ENCODE measurements around the gene PHF1. TPM values are rescaled to one million over a fixed set of nuclear protein-coding genes. Genes with fewer than 3 reads are reported as not detected.

The PHF1 gene
- total RNA-seq, 1 donor from 2014 or later, result 73.2 TPM

DNA sequence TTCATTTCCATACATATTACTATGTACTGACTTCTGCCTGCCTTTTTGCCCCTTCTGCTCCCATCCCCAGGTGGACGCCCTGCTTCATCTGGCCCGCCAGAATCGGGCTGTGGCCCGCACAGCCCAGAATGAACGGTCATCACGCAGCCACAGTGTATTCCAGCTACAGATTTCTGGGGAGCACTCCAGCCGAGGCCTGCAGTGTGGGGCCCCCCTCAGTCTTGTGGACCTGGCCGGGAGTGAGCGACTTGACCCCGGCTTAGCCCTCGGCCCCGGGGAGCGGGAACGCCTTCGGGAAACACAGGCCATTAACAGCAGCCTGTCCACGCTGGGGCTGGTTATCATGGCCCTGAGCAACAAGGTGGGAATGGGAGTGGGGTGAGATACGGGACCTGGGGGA is 4.7 kb upstream of the PHF1 start:
- no peak overlapping the region for H3K27ac ChIP-seq
- intact Hi-C loops (cut with DNase I), result no loop called here
- no peaks in the 10 kb centered on the region for H3K36me3 ChIP-seq
- no peaks in the 10 kb centered on the region for H3K9me3 ChIP-seq
- no peaks in the 10 kb centered on the region for H3K27me3 ChIP-seq
- peak in 1 of 2 donors; percentile 83 for DNase-seq (ENCODE audit: extremely low spot score in 2 of 2)
- no peak for TF ChIP-seq POLR2A (IDR thresholded peaks at IDR 0.05)
- TF ChIP-seq POLR2AphosphoS5 (IDR thresholded peaks at IDR 0.05; ENCODE audit: insufficient read depth in 1 of 2, low read depth in 1 of 2), result no peak
- TF ChIP-seq, protein P1, sequence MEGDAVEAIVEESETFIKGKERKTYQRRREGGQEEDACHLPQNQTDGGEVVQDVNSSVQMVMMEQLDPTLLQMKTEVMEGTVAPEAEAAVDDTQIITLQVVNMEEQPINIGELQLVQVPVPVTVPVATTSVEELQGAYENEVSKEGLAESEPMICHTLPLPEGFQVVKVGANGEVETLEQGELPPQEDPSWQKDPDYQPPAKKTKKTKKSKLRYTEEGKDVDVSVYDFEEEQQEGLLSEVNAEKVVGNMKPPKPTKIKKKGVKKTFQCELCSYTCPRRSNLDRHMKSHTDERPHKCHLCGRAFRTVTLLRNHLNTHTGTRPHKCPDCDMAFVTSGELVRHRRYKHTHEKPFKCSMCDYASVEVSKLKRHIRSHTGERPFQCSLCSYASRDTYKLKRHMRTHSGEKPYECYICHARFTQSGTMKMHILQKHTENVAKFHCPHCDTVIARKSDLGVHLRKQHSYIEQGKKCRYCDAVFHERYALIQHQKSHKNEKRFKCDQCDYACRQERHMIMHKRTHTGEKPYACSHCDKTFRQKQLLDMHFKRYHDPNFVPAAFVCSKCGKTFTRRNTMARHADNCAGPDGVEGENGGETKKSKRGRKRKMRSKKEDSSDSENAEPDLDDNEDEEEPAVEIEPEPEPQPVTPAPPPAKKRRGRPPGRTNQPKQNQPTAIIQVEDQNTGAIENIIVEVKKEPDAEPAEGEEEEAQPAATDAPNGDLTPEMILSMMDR (IDR thresholded peaks at IDR 0.05), result no peak
- no peak overlapping the region for H3K4me3 ChIP-seq
- peaks cover 8% of the 10 kb centered on the region for H3K4me1 ChIP-seq

DNA sequence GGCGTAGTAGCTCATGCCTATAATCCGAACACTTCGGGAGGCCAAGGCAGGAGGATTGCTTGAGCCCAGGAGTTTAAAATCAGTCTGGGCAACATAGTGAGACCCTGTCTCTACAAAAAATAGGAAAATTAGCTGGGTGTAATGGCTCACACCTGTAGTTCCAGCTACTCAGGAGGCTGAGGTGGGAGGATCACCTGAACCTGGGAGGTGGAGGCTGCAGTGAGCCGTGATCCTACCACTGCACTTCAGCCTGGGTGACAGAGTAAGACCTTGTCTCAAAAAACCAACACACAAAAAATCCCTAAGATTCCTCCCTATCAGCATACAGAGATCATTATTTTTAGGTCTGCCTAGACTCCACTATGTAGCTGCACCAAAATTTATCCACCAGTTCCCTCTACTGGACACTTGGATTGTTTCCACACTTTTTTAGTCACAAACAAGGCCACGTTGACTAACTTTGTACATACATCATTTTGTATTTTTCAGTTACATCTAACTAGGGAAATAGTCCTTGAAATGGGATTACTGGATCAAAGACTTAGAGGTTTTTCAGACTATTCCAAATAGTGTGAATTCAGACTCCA is 3.6 kb upstream of the PHF1 start:
- Histone ChIP-seq H3K36me3 (no peaks in the 10 kb centered on the region), H3K4me3 (no peak overlapping the region), H3K27ac (no peak overlapping the region), H3K9me3 (no peaks in the 10 kb centered on the region), H3K27me3 (no peaks in the 10 kb centered on the region), H3K4me1 (peaks cover 16% of the 10 kb centered on the region)
- intact Hi-C loops (cut with DNase I), result no loop called here
- DNase-seq (ENCODE audit: extremely low spot score in 2 of 2), result no peak
- TF ChIP-seq POLR2A (IDR thresholded peaks at IDR 0.05) (no peak), POLR2AphosphoS5 (IDR thresholded peaks at IDR 0.05; ENCODE audit: insufficient read depth in 1 of 2, low read depth in 1 of 2) (no peak)
- TF ChIP-seq, protein P1 (IDR thresholded peaks at IDR 0.05), result no peak

DNA sequence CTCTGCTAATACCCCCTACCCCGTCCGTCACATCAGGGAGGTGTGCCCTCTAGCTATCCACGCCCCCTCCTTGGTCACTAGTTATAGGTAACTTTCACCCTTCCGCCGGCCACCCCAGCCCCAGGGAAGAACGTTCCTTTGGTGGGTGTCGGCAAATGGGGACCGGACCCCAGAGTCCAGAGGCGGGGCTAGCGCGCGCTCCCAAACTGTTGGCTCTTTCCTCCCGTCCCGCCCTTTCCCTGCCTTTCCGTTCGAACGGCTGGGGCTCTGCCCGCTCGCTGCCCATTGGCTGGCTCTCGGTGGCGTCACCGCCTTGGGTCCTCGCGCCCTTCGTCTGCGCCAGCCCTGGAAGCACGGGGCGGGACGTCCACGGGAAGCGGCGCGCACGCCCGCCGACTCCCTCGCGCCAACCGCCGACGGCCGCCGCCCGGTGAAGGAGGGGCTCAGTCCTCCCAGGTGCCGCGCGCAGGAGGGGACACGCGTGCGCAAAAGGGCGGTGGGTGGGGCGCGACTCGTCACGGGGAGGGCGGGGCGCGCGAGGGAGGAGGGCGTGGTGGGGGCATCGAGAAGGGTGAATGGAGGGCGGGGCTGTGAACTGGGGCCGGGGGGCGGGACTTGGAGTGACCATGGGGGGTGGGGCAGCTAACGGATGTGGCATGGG is 634 bp upstream of the PHF1 start:
- peaks cover 30% of the 10 kb centered on the region for H3K4me1 ChIP-seq
- no peaks in the 10 kb centered on the region for H3K9me3 ChIP-seq
- intact Hi-C loops (cut with DNase I), result no loop called here
- peaks cover 0 to 24% of the 10 kb centered on the region in 2 donors for H3K36me3 ChIP-seq
- peak overlapping the region; percentile 89 to 93 for H3K4me3 ChIP-seq
- DNase-seq (ENCODE audit: extremely low spot score in 2 of 2), result peak in 1 of 2 donors; percentile 99
- peak overlapping the region; percentile 100 for H3K27ac ChIP-seq
- no peaks in the 10 kb centered on the region for H3K27me3 ChIP-seq
- TF ChIP-seq, protein P1 (IDR thresholded peaks at IDR 0.05), result no peak
- peak in 1 of 2 donors; percentile 69 for TF ChIP-seq POLR2A (IDR thresholded peaks at IDR 0.05)
- peak; percentile 68 to 88 for TF ChIP-seq POLR2AphosphoS5 (IDR thresholded peaks at IDR 0.05; ENCODE audit: insufficient read depth in 1 of 2, low read depth in 1 of 2)

DNA sequence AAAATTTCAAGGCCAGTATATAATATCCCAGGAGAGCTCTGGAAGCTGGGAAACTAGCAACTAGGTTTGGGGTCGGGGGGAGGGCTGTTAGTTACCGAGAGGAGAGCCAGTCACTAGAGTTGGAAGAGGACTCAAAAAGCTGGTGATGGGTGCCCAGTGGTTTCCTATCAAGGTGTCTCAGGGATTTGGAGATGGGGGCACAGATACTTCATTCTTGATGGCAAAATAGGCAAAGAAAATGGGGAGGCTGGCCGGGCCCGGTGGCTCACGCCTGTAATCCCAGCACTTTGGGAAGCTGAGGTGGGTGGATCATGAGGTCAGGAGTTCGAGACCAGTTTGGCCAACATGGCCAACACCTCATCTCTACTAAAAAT is 805 bp downstream of the PHF1 start:
- peak in 1 of 2 donors; percentile 84 for DNase-seq (ENCODE audit: extremely low spot score in 2 of 2)
- intact Hi-C loops (cut with DNase I), result no loop called here
- TF ChIP-seq POLR2AphosphoS5 (IDR thresholded peaks at IDR 0.05; ENCODE audit: insufficient read depth in 1 of 2, low read depth in 1 of 2) (no peak), POLR2A (IDR thresholded peaks at IDR 0.05) (no peak)
- TF ChIP-seq, protein P1 (IDR thresholded peaks at IDR 0.05), result no peak

More for the DNA sequence above, 805 bp downstream of the PHF1 start:
- H3K4me3 ChIP-seq, result peak overlapping the region; percentile 89 to 93
- H3K27ac ChIP-seq, result peak overlapping the region; percentile 100
- peaks cover 0 to 31% of the 10 kb centered on the region in 2 donors for H3K36me3 ChIP-seq
- H3K27me3 ChIP-seq, result no peaks in the 10 kb centered on the region
- H3K9me3 ChIP-seq, result no peaks in the 10 kb centered on the region
- H3K4me1 ChIP-seq, result peaks cover 45% of the 10 kb centered on the region

Measured in vagina (tissue), 2 donors.